ENCODE data around the gene INHBB. TPM values are rescaled to one million over a fixed set of nuclear protein-coding genes. Genes with fewer than 3 reads are reported as not detected.
"Not testable (repeated sequence)": the region's sequence is repeated elsewhere in the genome, so short reads cannot be mapped to it uniquely, and the experiment has no call there.

Gene INHBB
- total RNA-seq, 1 donor from 2014 or later, result 8.2 TPM

DNA sequence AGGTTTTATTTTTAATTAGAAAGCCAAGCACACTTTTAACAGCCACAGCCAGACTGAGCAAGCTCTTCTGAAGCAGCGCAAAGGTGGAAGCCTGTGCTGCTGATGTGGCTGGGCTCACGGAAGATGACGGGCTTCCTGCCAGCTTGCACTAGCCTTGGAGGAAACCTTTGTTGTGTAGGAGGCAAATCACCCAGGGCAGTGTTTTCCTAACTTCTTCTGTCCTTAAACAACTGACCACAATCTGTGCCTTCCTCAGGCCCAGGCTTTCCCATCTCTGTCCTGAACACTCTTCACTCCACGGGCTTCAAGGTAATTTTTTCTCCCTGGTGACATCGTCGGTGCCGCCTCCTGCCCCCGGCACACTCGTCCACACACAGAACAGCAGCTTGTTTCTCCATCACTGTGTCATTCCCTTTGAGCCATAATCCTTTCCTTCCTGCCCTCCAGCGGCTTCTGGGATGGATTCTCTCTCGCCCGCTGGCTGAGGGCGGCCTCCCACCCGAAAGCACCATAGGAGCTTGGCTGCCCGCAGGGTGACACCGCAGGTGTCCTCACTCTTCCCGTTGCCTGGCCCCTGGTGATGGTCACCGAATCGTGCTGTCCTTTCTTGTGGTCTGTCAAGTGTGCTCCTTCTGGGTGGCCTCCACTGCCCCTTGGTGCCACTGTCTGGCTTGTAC lies 31.1 kb upstream of the INHBB start:
- ATAC-seq (ENCODE audit: poor library complexity) (no peak), DNase-seq (no peak)
- intact Hi-C loops (cut with DNase I), result loop anchor here (5.0 kb wide), 1 partner anchor 203 kb away; no protein-coding TSS in a partner anchor

DNA sequence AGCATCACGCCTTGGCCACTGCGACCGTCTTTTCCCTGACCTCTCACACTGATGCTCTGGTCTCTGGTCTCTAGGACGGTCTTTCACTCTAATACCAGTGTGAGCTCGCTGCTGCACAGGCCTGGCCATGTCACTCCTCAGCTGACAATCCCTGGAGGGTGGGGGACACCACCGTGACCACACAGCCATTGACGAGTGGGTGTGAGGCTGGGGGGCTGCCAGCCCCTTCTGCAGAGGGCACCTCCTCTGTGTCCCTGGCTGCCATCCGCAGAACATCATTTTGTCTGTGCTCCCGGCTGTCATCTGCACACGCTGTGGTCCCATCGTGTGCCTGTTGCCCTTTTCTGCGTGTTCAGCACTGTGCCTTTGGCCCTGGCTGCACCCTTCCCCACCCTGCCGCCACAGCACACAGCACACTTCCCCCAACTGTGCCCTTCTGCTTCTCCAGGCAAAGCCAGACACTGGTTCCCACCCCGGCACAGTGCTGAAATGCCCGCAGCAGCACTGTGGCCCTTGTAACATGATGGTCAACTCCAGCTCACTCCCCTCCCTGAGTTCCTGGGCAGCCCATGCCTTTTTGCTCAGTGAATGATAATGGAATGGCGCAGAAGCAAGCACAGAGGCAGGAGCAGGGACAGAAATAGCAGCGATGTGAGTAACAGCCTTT lies 30.4 kb upstream of the INHBB start:
- intact Hi-C loops (cut with DNase I), result loop anchor here (5.0 kb wide), 1 partner anchor 203 kb away; no protein-coding TSS in a partner anchor
- DNase-seq (no peak), ATAC-seq (ENCODE audit: poor library complexity) (no peak)

DNA sequence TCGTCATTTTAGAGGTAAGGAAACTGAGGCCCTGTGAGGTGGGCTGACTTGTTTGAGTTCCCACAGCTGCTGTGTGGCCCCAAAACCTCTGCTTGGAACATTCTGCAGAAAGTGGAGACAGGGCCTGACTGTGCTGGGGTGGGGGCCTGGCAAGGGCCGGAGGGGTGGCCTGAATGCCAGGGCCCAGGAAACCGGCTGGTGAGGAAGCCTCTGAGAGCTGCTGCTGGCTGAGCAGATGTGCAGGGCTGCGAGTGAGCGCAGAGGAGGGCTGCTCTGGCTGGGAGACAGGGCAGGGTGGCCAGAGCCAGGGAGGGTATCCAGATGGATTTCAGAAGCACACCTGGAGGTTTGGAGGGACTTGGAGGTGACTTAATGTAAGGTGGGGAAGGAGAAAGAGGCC lies 29.9 kb upstream of the INHBB start:
- DNase-seq, result no peak
- intact Hi-C loops (cut with DNase I), result loop anchor here (5.0 kb wide), 1 partner anchor 204 kb away; no protein-coding TSS in a partner anchor
- ATAC-seq (ENCODE audit: poor library complexity), result no peak

DNA sequence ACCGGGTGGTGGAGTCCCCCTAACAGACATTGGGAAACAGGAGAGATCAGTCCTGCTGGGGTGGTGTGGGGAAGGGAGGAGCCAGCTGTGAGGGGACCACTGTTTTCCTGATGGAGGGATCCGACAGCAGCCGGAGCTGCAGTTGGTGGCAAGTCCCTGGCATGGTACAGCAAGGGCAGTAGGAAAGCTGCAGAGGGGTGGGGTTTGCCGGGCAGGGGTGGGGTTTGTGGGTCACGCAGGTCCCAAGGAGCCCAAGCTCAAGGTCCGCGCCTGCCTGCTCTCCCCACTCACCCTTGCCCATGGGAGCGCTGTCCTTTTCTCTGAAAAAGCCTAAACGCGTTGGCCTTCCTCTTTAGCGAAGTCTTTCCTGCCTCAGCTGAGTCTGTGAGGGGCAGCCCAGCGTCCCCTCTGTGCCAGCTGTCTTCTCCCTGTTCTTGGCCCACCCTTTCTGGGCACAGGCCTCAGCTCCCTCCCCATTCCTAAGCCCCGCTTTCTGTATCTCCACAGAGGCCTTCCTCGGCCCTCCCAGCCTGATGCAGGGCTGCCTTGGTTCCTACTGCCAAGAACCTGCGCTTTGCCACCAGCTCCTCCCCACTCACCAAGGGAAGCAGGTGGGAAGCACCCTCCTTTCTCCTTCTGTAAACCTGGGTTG lies 29.3 kb upstream of the INHBB start:
- intact Hi-C loops (cut with DNase I), result loop anchor here (5.0 kb wide), 1 partner anchor 204 kb away; no protein-coding TSS in a partner anchor
- DNase-seq (no peak), ATAC-seq (ENCODE audit: poor library complexity) (no peak)

DNA sequence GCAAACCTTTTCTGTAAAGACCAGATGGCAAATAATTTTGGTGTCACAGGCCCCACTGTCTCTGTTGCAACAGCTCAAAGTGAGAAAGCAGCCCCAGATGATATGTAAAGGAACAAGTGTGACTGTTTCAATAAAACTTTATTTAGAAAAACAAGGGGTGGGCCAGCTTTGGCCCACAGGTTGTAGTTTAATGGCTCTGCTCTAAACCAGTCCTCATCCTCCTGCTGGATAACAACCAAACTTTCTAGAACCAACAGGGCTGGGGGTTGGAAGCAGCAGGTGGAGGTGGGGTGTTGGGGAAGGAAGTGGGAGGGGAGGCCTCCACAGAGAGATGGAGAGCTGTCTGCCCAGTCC lies 28.8 kb upstream of the INHBB start:
- intact Hi-C loops (cut with DNase I), result loop anchor here (5.0 kb wide), 1 partner anchor 205 kb away; no protein-coding TSS in a partner anchor
- ATAC-seq (ENCODE audit: poor library complexity) (no peak), DNase-seq (no peak)

DNA sequence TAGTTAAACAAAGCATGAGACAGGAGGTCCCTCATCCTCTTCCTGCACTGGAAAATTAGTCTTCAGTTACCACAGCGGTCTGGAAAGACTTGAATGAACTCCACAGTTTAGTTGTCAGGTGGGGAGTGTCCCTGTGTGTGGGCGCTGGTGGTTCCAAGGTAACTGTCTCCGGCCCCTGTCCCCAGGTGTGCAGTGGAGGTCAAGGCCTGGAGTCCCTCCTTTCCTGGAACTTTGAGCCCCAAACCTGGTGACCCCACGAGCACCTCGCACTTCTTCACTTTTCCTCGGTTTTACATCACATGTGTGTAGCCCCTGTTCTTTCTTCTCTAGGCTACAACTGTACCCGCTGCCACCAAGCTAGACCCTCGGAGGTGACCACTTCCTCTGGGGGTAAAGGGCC lies 28.0 kb upstream of the INHBB start:
- no peak for DNase-seq
- intact Hi-C loops (cut with DNase I), result loop anchor here (5.0 kb wide), 1 partner anchor 206 kb away; no protein-coding TSS in a partner anchor
- ATAC-seq (ENCODE audit: poor library complexity), result no peak

DNA sequence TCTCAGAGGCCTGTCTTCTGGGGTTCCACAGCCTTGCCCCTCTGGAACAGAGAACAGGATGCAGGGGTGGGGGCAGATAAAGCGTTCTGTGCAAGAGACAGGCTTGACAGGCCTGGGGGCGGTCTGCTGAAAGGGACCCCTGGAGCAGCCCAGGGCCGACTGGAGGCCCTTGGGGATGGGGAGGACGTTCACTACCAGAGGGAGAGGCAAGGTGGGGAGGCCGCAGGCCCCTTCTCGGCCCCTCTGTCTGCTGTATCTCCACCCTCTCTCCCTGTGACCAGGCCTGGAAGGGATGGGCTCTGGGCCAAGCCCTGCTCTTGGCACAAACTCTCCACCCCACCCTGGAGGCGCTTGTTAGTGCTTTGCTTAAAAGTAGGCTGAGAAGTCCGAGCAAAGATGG lies 27.3 kb upstream of the INHBB start:
- intact Hi-C loops (cut with DNase I), result loop anchor here (5.0 kb wide), 1 partner anchor 206 kb away; no protein-coding TSS in a partner anchor
- DNase-seq, result peak; percentile 80
- peak; percentile 48 for ATAC-seq (ENCODE audit: poor library complexity)

DNA sequence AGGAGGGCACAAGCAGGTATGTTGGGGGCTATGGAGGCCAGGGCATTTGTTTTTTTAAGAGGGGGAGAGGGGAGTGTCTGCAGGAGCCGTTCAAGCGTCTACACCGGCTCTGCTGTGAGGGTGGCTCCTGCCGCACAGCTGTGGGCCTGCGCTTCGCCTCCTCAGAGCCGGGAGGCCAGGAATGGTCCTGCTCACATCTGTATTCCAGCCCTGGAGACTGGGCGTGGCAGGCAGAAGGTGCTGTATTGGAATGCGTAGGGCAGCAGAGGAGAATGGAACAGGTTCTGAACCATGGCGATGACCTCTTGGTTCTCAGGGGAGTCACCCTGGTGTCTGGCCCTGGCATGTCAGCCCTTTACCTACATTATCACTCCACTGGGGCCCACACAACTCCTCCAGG lies 26.8 kb upstream of the INHBB start:
- ATAC-seq (ENCODE audit: poor library complexity), result no peak
- DNase-seq, result no peak
- intact Hi-C loops (cut with DNase I), result loop anchor here (5.0 kb wide), 1 partner anchor 207 kb away; no protein-coding TSS in a partner anchor

DNA sequence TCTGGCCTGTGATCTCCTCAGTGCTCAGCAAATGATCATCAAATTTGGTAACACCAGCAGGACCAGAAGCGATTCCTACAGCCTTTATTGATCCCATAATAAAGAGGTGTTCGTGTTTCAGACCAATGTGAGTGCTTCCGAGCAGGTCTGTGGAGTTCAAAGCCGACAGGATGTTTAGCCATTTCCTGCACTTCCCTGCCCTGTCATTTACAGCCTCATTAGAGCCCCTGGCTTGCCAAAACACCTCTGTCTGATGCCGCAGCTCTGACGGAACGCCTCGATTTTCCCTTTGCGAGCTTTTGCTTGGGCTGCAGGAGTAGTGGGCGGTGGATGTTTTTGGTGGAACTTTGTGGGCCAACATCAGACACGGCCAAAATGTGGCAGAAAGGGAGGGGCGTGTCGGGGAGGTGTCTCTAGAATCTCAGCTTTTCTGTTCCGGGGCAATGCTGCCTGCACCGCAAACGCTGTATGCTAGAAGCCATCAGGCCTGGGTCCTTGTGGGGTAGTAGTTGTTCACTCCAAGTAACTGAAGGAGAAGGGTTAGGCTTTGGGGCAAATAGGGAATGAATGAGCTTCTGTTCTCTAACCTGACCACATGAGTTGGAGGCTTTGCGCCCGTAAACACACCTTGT lies 26.1 kb upstream of the INHBB start:
- intact Hi-C loops (cut with DNase I), result loop anchor here (5.0 kb wide), 1 partner anchor 208 kb away; no protein-coding TSS in a partner anchor
- ATAC-seq (ENCODE audit: poor library complexity) (no peak), DNase-seq (no peak)

DNA sequence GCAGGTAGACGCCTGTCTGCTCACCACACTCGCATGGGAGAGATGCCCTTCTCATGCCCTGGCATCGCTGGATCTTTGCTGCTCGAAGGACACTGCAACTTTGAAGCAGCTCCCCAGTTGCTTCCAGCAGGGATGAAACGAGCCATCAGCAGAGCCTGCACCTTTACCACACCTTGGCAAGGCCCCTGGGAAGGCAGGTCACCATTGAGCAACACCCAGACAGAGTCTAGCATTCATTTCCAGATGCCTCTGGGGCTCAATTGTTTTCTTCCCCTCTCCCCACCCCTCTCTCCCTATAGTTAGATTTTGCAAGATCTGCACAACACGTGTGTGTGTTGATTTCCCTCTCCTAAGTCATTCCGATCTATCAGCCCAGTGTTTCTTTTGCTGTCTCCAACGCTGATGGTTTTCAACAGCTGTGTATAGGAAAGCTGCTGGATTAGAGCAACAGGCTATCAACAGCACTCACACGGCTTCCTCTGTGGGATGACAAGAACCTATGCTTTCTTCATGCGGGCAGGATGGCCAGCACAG lies 25.6 kb upstream of the INHBB start:
- DNase-seq, result no peak
- intact Hi-C loops (cut with DNase I), result no loop called here
- no peak for ATAC-seq (ENCODE audit: poor library complexity)

DNA sequence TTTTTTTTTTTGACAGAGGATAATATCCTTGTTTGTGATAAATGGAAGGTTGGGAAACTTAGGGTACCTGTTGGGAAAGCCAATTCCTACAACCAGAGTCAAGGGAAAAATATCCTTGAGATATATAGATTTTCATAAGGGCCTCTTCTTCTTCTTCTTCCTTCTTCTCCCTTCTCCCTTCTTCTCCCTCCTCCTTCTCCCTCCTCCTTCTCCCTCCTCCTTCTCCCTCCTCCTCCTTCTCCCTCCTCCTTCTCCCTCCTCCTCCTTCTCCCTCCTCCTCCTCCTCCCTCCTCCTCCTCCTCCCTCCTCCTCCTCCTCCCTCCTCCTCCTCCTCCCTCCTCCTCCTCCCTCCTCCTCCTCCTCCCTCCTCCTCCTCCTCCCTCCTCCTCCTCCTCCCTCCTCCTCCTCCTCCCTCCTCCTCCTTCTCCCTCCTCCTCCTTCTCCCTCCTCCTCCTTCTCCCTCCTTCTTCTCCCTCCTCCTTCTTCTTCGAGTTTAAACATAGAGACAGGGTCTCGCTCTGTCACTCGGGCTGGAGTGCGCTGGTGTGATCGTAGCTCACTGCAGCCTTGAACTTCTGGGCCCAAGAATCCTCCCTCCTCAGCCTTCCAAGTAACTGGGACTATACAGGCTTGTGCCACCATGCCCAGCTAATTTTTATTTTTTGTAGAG lies 24.9 kb upstream of the INHBB start:
- DNase-seq; intact Hi-C loops (cut with DNase I); ATAC-seq (ENCODE audit: poor library complexity): not testable (repeated sequence)

DNA sequence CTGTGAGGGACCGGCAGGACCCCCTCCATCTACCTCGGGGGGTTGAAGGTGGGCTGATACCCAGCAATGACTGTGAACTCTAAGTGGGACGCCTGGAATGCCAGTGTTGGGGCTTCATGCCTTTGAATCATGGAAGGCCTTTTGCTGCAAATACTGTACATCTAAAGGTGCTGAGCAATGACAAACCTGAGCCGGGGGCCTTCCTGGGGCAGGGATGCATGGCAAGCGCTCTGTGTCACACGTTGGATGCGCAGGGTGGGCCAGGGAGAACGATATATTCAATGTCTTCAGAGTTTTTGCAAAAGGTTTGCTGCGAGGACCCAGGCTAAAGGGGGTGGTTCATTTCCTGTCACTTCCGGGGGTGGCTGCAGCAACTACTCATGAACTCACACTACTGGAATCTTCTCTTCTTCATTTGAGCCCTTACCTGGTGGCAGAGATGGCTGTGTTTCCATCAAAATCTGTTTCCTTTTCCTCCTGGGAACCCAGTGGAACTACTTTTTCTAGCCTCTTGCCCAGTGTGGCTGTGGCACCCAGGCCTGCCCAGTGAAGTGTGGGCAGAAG lies 24.1 kb upstream of the INHBB start:
- DNase-seq (no peak), ATAC-seq (ENCODE audit: poor library complexity) (no peak)
- intact Hi-C loops (cut with DNase I), result no loop called here

DNA sequence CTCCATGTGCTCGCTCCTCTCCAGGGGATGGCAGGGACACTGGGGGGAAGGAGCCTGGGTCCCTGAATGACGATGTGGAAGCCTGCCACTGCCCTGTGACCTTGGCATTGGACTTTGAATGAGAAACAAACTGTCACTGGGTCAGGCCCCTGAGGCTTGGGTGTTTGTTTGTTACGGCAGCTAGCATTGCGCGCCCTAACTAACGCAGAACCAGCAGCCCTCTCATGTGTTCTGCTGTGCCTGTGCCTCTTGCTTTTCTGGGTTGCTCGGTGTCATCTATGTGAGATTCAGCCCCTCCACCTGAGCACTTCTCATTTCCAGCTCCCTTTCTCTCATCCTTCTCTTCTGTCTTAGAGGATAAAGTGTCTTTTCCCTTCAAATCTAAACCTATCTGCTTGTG lies 23.6 kb upstream of the INHBB start:
- no peak for ATAC-seq (ENCODE audit: poor library complexity)
- DNase-seq, result no peak
- intact Hi-C loops (cut with DNase I), result no loop called here

DNA sequence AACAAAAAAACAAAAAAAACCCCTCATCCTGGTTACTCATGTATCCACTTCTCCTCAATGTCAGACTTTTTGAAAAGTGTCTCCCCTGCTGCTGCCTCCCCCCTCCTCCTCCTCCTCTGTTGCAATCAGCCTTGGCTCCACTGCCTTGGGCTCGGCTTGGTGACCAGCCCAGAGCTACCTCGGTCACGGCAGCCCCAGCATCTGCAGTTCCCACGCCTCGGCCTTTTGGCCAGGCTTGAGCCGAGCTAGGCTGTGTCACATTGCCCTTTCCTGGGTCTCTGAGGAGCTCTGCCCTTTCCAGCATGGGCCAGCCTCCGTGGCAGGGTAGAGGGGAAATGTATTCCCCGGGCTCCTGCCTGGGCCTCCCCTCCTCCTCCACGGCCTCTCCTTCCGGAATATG lies 22.7 kb upstream of the INHBB start:
- ATAC-seq (ENCODE audit: poor library complexity), result peak; percentile 95
- DNase-seq, result peak; percentile 87
- intact Hi-C loops (cut with DNase I), result no loop called here

DNA sequence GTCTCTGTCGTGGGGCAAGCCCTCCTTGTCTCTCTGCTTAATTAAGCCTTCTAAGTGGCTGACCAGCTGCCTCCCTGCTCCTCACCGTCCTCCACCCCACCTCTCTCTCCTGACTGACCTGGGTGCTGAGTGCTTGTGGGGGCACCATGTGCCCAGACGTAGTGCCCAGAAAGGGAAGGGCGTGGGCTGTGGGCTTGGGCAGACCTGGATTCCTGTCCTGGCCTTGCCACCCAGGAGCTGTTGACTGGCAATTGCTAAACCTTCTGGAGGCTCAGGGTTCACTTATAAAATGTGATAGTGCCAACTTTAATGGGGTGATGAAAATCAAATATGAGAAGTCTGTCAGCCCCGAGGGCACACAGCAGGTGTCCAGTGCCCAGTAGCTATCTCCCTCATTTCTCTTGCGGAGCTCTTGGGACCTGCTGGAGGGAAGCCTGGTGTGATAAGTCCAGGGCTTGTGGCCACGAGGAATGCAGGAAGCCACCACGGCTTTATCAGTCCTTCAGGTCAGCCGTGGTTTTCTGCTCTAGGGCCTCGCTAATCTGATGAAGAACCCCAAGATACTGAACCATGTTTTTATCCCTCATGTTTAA lies 22.0 kb upstream of the INHBB start:
- intact Hi-C loops (cut with DNase I), result no loop called here
- DNase-seq (peak; percentile 37), ATAC-seq (ENCODE audit: poor library complexity) (peak; percentile 58)

DNA sequence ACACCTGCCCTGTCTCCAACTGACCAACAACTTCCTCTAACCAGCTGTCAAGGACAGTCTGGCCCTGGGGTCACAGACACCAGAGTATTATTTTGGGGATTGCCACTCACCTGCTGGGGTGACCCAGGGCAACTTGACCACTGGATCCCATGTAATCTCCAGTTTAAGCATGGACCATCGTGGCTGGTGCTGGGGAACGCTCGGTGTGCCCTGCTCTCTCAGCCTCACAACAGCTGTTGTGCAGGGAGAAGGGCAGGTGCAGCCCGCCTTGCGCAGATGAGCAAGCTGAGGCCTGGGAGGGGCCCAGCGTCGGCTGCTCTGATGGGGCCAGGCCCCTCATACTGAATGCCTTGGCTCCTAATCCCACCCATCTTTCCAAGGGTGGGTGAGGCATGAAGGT lies 21.0 kb upstream of the INHBB start:
- DNase-seq, result no peak
- ATAC-seq (ENCODE audit: poor library complexity), result no peak
- intact Hi-C loops (cut with DNase I), result no loop called here

DNA sequence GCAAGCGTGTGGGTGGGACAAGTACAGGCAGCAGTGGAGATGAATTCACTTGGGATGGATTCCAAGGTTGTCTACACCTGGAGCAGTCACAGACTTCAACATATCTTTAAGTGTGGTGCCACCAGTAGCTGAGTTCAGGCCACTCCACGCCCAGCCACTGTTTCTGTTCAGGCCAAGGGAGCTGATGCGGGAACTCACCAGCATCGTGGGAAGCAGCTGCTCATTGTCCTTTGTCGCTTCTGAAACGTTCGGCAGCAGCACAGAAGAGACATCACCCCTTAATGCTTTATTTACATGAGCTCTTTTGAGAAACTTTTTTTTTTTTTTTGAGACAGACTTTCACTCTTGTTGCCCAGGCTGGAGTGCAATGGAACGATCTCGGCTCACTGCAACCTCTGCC lies 19.9 kb upstream of the INHBB start:
- intact Hi-C loops (cut with DNase I), result no loop called here
- DNase-seq (peak; percentile 21), ATAC-seq (ENCODE audit: poor library complexity) (no peak)

Measured in Right ventricle myocardium superior (tissue), 1 donor.